ENCODE measurements around the gene TMEM35A.
"Not testable (repeated sequence)": the region's sequence is repeated elsewhere in the genome, so short reads cannot be mapped to it uniquely, and the experiment has no call there.

The TMEM35A gene

DNA sequence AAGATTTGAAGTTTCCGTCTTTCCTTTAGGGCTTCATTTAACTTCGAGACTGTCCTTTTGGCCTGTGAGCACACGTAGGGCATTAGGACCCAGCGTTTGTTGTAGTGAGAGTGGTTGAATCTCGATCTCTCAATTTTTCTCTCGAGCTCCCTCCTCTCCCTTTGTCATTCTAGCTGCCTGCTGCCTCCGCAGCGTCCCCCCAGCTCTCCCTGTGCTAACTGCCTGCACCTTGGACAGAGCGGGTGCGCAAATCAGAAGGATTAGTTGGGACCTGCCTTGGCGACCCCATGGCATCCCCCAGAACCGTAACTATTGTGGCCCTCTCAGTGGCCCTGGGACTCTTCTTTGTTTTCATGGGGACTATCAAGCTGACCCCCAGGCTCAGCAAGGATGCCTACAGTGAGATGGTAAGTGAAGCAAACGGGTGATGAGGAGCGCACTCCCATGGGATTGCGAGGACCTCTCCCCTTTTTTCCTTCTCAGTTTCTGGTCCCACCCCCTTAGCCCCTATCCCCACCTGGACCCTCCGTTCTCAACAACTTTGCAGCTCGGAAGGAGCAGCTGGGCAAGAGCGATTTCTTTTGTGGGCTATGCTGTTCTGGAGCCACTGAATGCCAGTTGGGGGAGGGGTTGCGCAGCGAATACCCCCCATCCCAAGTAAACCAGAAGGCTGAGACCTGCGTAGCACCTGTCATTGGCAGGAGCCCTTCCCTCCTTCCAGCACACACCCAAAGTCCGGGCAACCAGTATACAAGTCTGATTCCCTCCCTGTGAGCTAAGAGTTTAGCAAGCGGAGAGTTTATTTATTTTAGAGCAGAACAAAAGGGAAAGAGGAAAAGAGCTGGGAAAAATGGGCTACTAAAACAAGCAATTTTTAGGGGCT lies at the start of gene TMEM35A:
TSS of gene TMEM35A (plus strand) at position 164 of the 883 bp plus-strand sequence. CDS start at position 288, 124 bp downstream.
- DNase-seq: no peak

- no peak for DNase-seq
Measured at GRCh38 chrX:101029665-101030064, 49.0 kb upstream of the TMEM35A start.

DNA sequence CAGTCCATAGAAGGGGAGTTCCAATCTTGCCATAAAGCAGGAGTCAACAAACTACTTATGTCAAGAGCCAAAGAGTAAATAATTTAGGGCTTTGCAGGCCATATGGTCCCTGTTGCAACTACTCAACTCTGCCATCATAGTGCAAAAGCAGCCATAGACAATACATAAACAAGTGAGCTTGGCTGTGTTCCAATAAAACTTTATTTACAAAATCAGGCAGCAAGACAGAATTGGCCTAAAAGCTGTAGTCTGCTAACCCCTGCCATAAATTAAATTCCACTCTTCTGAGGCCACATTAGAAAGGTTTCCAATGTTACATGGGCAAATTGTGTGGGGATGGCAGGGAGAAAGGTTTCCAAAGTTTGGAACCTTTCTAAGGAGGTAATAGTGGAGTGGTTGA lies 41.4 kb upstream of the TMEM35A start:
- no peak for DNase-seq

- no peak for DNase-seq
Measured at GRCh38 chrX:101040197-101040596, 38.5 kb upstream of the TMEM35A start.

DNA sequence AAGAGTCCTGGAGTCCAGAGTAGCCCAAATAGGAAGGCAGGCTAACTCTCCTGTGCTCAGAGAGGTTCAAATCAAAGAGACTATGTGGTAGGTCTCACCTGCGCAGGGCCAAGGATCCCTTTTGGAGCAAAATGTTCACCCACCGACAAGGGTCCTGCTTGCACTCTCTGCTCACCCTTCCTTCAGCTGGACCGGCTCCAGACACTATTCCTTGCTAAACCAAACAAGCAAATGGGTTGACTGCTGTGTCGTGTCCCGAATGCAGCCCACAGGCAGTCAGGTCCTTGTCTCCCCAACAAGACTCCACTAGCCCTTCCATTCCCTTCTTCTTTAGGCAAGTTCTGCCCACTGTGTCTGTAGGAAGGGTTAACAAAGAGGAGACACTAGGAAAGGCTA lies 27.5 kb upstream of the TMEM35A start:
- peak in 1 of 2 donors; percentile 2 for DNase-seq

DNA sequence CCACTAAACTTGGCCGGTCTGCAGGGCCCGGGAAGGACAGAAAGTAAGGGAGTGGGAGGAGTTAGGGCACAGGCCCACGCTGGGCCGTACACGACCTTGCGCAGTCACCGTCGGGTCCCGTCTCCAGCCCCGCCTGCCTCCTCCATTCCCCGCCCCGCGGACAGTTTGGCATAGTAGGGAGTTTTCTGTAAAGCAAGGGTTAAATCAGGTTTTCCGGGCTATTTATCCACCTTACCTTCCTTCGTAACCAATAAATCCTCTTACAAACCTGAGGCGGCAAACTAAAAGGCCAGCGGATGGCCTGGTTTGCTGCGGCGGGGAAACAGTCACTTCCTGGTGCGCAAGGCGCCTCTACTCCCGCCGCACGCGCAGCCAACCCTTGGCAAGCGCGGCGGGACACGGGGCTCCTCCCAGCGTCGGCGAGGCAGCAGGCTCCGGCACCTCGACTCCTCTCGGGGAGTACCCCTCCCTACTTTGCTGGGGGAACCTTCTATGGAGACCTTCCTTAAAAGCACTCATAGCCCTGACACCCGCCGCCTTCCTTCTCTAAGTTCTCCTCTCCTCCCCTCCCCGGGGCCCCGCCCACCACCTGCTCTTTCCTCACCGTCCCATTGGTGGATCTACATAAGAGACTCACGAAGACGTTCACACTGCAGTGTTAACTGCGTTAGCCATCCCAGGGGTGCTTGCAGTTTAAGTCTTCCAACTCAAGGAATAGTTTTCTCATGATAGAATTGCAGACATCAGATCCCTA lies 27.0 kb upstream of the TMEM35A start, which contains the start of gene TRMT2B:
TSS of gene TRMT2B (minus strand) at position 563 of the 754 bp plus-strand sequence. CDS start 9,822 bp downstream, outside the sequence.
- DNase-seq: peak; percentile 51 to 57

DNA sequence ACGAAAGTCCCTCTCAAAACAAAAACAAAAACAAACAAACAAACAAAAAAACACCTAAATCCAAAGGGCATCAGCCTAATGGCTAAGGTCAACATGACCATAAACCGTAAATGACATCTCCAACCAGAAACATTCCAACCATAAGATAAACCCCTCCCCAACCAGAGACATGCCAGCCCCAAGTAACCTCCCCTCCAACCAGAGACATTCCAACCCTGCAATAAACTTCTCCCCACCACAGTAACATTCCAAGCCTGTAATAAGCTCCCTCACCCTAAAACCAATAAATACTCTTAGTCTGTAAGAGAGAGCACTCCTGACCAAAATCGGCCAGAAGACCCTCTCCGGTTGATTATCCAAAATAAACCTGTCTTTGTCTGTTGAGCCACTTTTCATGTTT lies 22.1 kb upstream of the TMEM35A start:
- DNase-seq: not testable (repeated sequence)

GRCh38 chrX:101057093-101057714 lies 21.5 kb upstream of the TMEM35A start:
- DNase-seq: no peak

GRCh38 chrX:101062176-101062575 lies 16.5 kb upstream of the TMEM35A start:
- no peak for DNase-seq

- DNase-seq: no peak
Measured at GRCh38 chrX:101071582-101071981, 7.1 kb upstream of the TMEM35A start.

- no peak for DNase-seq
Measured at GRCh38 chrX:101079736-101080270, 1.1 kb downstream of the TMEM35A start.

- no peak for DNase-seq
Measured at GRCh38 chrX:101080326-101081124, 1.8 kb downstream of the TMEM35A start.

DNA sequence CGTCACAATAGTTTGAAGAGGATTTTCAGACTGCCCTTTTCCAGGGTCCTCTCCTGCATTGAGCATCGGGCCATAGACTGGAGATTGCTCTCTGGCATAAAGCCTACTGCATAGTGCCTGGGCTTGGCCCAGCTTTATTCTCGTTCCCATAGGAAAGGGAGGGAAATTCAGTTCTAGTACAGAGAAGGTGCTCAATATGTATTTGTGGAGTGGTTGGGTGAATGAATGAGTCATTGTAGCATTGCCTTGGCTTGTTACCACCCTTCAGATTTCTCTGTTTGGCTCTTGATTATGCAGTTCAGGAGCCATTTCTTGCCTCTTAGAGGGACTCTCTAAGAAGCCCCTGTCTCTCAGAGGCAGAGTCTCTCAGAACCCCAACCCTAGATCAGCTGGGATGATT lies 2.6 kb downstream of the TMEM35A start:
- DNase-seq: no peak

DNA sequence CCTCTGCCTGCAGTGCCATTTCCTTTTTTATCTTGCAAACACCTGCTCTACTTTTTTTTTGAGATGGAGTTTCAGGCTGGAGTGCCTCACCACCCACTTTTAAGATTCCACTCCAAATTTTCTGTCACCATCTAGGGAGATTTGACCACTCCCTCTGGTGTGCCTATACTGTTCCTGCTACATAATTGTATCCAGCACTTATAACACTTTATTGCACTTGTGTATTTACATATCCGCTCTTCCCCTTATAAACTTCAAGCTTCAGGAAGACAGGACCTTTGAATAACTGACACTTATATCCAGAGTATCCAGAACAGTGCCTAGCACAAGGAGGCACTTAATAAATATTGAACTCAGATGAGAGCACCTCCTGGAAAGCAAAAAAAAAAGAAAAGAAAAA lies 13.1 kb downstream of the TMEM35A start:
- no peak for DNase-seq

- DNase-seq: peak; percentile 79 to 81
Measured at GRCh38 chrX:101097546-101098453, 19.1 kb downstream of the TMEM35A start, which contains the start of gene CENPI. TSS of gene CENPI (plus strand) at chrX:101098204. CDS start at chrX:101101071, 2,867 bp downstream.

DNA sequence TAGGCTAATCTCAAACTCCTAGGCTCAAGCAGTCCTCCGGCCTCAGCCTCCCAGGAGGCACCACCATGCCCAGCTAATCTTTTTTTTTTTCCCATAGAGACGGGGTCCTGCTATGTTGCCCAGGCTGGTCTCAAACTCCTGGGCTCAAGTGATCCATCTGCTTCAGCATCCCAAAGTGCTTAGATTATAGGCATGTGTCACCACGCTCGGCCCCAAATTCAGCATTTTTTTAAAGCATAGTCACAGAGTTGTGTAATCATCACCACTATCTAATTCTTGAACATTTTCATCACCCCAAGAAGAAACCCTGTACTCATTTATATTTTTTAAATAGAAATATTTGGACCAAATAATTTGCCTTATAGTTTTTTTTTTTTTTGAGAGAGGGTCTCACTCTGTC lies 29.6 kb downstream of the TMEM35A start:
- DNase-seq: no peak

DNA sequence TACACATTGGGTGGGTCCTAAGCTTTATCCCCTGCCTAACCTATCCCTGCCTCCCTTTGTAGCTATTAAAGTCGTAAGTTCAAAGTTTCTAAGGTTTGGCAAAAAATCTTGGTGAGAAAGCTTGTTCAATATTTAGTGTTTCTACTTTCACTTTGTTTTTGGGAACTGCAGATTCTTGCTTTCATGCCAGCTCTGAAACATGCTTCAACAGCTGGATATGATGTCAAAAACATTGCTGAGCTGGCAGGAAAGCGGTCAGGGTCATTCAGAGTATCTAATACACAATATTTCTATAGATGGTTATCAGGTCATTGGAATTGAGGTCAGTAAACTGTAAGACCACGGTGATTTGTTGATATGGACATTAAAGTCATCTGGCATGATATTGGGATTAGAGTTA lies 39.0 kb downstream of the TMEM35A start:
- DNase-seq: no peak

DNA sequence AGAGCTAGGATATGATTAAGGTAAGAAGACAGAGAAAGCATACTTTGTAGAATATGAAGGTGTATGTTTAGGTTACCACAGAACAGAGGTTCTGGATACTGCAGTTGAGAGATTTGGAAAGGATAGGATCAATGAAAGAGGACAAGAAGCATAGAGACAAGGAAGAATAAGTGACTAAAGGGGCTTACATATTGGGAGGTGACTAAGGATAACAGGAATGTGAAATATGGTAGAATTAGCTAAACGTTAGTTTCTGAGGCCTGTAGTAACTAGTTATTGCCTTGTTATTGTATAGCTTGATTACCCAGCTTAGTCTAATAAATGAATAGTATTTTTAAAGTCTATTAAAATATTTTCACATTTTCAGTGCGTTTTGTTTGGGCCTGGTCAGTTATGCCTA lies 57.6 kb downstream of the TMEM35A start:
- DNase-seq: no peak

Data from stimulated activated CD4-positive, alpha-beta T cell treated with anti-CD3 and anti-CD28 coated beads, Interleukin-2, amount 100 ng/mL, for 48 hours (primary cell).